Activated CD8-positive, alpha-beta T cell treated with anti-CD3 and anti-CD28 coated beads, Interleukin-2, amount 10 ng/mL, durations not matched to agents 7 days and 5 days (primary cell): ENCODE data around the gene CCDC175. TPM values are rescaled to one million over a fixed set of nuclear protein-coding genes. Genes with fewer than 3 reads are reported as not detected.
A peak's percentile ranks its signal among the peaks of the same experiment; 100 is the strongest.

ENCODE experiments used
- ATAC-seq: fragments of 150-1000 bp; cut with Tn5 transposase; one replicate; pipeline ENCODE4 v1.10.0; 2021; ENCODE audit warnings: moderate library complexity
- CTCF ChIA-PET: fragments of 350-600 bp; sonication (Branson Sonifier 250); formaldehyde crosslinking; loops from one replicate; lab custom pipeline; 2021; ENCODE audit warnings: antibody characterized with exemption; lab: Charles Lee
- POLR2A ChIA-PET: fragments of 350-600 bp; sonication (Branson Sonifier 250); formaldehyde crosslinking; loops from one replicate; lab custom pipeline; 2021; ENCODE audit warnings: antibody characterized with exemption; lab: Charles Lee
- DNase-seq: peaks from one replicate; pipeline ENCODE4 v3.0.0-alpha.2; 2020
- H3K27ac Mint-ChIP-seq: one replicate; pipeline ENCODE4 v1.8.0; 2021; ENCODE audit warnings: mild to moderate bottlenecking, mixed read lengths
- H3K27me3 Mint-ChIP-seq: one replicate; pipeline ENCODE4 v1.8.0; 2021; ENCODE audit warnings: low read depth, mixed read lengths
- H3K36me3 Mint-ChIP-seq: one replicate; pipeline ENCODE4 v1.8.0; 2021; ENCODE audit warnings: low read depth, mixed read lengths
- H3K4me1 Mint-ChIP-seq: one replicate; pipeline ENCODE4 v1.8.0; 2021; ENCODE audit warnings: low read depth, mixed read lengths
- H3K4me3 Mint-ChIP-seq: one replicate; pipeline ENCODE4 v1.8.0; 2021; ENCODE audit warnings: mild to moderate bottlenecking, mixed read lengths
- H3K9me3 Mint-ChIP-seq: one replicate; pipeline ENCODE4 v1.8.0; 2022; ENCODE audit warnings: mixed read lengths; ENCODE audit not compliant: insufficient read depth
- total RNA-seq, 2 experiments: library from RNA; stranded (reverse); gene quantifications; one replicate each; pipeline ENCODE4 v1.2.3, GENCODE V29; 2021

The CCDC175 gene
- total RNA-seq, 2 experiments from 2014 or later: not detected

- no peak overlapping the region for H3K4me3 Mint-ChIP-seq
- no peak overlapping the region for H3K27ac Mint-ChIP-seq
- ChIA-PET POLR2A (no interaction called here), CTCF (interaction anchor here (0.9 to 1.6 kb wide), 2 partner anchors 74 to 681 kb away, joined by 3 to 6 read pairs; no protein-coding TSS in a partner anchor)
- H3K4me1 Mint-ChIP-seq: peaks cover 11% of the 10 kb centered on the region
- H3K36me3 Mint-ChIP-seq: peaks cover 21% of the 10 kb centered on the region
- no peaks in the 10 kb centered on the region for H3K27me3 Mint-ChIP-seq
- DNase-seq (no peak), ATAC-seq (no peak)
- no peaks in the 10 kb centered on the region for H3K9me3 Mint-ChIP-seq
These were observed 73.4 kb downstream of the CCDC175 start for GRCh38 chr14:59503256-59503655.

DNA sequence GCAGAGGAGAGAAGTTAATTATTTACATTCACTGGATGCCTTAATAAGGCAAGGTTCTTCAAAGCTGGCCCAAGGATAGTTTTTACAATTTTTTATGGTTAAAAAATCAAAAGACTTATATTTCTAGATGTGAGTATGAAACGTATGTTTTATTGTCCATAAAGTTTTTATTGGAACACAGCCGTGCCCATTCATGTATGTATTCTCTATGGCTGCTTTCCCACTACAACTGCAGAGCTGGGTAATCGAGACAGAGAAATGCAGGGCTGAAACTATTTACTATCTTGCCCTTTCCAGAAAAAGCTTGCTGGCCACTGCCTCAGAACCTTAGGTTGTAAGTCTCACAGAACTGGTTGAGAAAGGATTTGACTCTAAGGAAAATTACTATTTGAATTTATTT lies 75.9 kb downstream of the CCDC175 start:
- H3K27ac Mint-ChIP-seq: no peak overlapping the region
- H3K27me3 Mint-ChIP-seq: no peaks in the 10 kb centered on the region
- peaks cover 32% of the 10 kb centered on the region for H3K36me3 Mint-ChIP-seq
- ChIA-PET POLR2A (interaction anchor here (1.1 kb wide), 1 partner anchor 22 kb away, joined by 3 read pairs; no protein-coding TSS in a partner anchor), CTCF (no interaction called here)
- H3K4me1 Mint-ChIP-seq: peaks cover 11% of the 10 kb centered on the region
- ATAC-seq (no peak), DNase-seq (no peak)
- no peaks in the 10 kb centered on the region for H3K9me3 Mint-ChIP-seq
- H3K4me3 Mint-ChIP-seq: no peak overlapping the region

DNA sequence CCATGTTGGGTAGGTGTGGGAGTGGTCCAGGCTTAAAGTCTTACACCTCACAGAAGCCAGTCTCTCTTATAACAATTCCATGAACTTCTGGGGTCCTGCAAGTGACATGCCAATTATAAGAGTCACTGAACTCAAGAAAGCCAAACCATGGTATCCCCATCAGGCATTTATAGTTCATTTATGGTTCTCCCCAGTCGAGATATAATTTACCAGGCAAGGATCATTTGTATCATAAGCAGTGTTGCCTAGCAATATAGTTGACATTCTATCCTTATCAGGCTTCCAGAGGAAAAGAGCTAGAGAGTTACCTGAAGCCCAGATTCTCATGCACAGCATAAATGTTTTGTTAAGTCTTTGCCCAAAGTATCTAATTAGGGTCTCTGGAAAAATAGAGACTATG lies 84.2 kb downstream of the CCDC175 start:
- Mint-ChIP-seq H3K4me1 (peaks cover 29% of the 10 kb centered on the region), H3K27me3 (no peaks in the 10 kb centered on the region), H3K9me3 (no peaks in the 10 kb centered on the region), H3K4me3 (no peak overlapping the region), H3K27ac (no peak overlapping the region), H3K36me3 (peaks cover 60% of the 10 kb centered on the region)
- ATAC-seq (no peak), DNase-seq (no peak)
- ChIA-PET CTCF (interaction anchor here (1.4 kb wide), 1 partner anchor 15 kb away, joined by 3 read pairs; no protein-coding TSS in a partner anchor), POLR2A (interaction anchor here (0.8 to 1.5 kb wide), 2 partner anchors 8 to 10 kb away, joined by 3 to 4 read pairs; partner anchors contain the start of genes JKAMP and L3HYPDH)

DNA sequence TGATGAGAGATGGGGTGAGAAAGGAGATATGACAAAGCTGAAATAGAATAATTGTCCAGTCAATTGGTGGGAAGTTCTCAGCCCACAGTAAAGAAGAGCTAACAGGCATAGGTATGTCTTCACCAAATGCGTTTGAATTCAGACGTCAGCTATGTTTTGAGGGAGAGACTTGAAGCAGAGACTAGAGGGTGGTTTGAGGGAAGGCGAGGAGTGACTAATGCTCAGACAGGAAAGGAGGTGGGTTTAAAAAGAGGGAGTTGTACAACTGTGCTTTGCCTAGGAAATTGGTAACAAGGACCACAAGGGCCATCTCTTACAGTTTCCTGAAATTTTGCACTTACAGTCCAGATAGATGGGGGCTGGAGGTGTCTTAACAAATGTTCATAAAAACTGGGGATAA lies 85.9 kb downstream of the CCDC175 start:
- DNase-seq (no peak), ATAC-seq (no peak)
- POLR2A ChIA-PET: no interaction called here
- peaks cover 52% of the 10 kb centered on the region for H3K36me3 Mint-ChIP-seq
- H3K27ac Mint-ChIP-seq: no peak overlapping the region
- no peaks in the 10 kb centered on the region for H3K27me3 Mint-ChIP-seq
- CTCF ChIA-PET: no interaction called here
- no peak overlapping the region for H3K4me3 Mint-ChIP-seq
- H3K9me3 Mint-ChIP-seq: no peaks in the 10 kb centered on the region
- H3K4me1 Mint-ChIP-seq: peaks cover 34% of the 10 kb centered on the region

DNA sequence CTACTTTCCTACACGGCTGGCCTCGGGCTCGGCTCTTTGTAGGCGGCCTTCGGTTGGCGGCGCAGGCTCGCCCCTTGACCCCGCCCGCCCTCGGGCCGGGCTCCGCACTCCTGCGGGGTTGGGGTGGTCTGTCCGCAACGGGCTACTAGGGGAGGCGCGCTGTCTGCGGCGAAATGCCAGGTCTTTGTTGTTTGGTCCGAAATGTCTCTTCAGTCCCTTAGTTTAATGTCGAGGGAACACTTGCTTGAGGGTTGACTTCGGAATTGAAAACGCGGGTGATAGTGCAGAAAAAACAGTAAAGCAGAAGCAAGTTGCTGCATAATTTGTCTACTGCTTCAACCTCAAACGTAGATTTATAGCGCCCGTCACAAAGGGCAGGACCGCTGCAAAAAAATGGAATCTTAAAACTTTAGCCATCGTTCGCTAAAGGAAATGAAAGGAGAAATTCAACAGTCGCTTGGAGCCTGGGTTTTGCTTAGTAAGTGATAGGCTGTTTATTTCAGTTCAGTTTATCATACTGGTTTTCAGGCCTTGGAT lies 91.9 kb downstream of the CCDC175 start:
- Mint-ChIP-seq H3K4me3 (peak overlapping the region; percentile 85), H3K4me1 (peaks cover 59% of the 10 kb centered on the region), H3K27ac (peak overlapping the region; percentile 88), H3K36me3 (peaks cover 30% of the 10 kb centered on the region), H3K9me3 (no peaks in the 10 kb centered on the region), H3K27me3 (no peaks in the 10 kb centered on the region)
- no peak for DNase-seq
- POLR2A ChIA-PET: interaction anchor here (0.8 to 1.9 kb wide), 9 partner anchors 8 to 1057 kb away, joined by 3 to 9 read pairs (median 4); partner anchors contain the start of genes DAAM1, DHRS7, KIAA0586 and TIMM9
- CTCF ChIA-PET: interaction anchor here (0.6 to 2.5 kb wide), 12 partner anchors 10 to 699 kb away, joined by 3 to 14 read pairs (median 4); partner anchors contain the start of gene CCDC175
- peak; percentile 73 for ATAC-seq

GRCh38 chr14:59483819-59484638 lies 92.6 kb downstream of the CCDC175 start, which contains the start of the genes JKAMP and L3HYPDH:
JKAMP (plus strand) TSS chr14:59484517; CDS start chr14:59484590, 73 bp downstream.
L3HYPDH (minus strand) TSS chr14:59484408; CDS start chr14:59484316, 92 bp downstream.
- DNase-seq (peak; percentile 98), ATAC-seq (peak; percentile 92)
- Mint-ChIP-seq H3K4me1 (peaks cover 58% of the 10 kb centered on the region), H3K36me3 (peaks cover 25% of the 10 kb centered on the region), H3K27ac (peak within 1 kb of the TSS; percentile 88), H3K27me3 (no peaks in the 10 kb centered on the region), H3K4me3 (peak within 1 kb of the TSS; percentile 85), H3K9me3 (no peaks in the 10 kb centered on the region)
- ChIA-PET CTCF (interaction anchor here (0.6 to 2.5 kb wide), 12 partner anchors 9 to 700 kb away, joined by 3 to 14 read pairs (median 4); partner anchors contain the start of gene CCDC175), POLR2A (interaction anchor here (0.5 to 1.9 kb wide), 12 partner anchors 9 to 1056 kb away, joined by 3 to 9 read pairs (median 4); partner anchors contain the start of genes DAAM1, DHRS7, KIAA0586 and PPM1A)

- Mint-ChIP-seq H3K36me3 (peaks cover 24% of the 10 kb centered on the region), H3K27ac (peak overlapping the region; percentile 88), H3K27me3 (no peaks in the 10 kb centered on the region), H3K4me3 (peak overlapping the region; percentile 85), H3K4me1 (peaks cover 61% of the 10 kb centered on the region), H3K9me3 (no peaks in the 10 kb centered on the region)
- POLR2A ChIA-PET: interaction anchor here (1.2 to 1.9 kb wide), 4 partner anchors 8 to 766 kb away, joined by 4 to 9 read pairs (median 6); partner anchors contain the start of genes DAAM1, DHRS7 and PPM1A
- ATAC-seq: no peak
- DNase-seq: no peak
- CTCF ChIA-PET: interaction anchor here (1.2 to 2.5 kb wide), 7 partner anchors 8 to 294 kb away, joined by 3 to 14 read pairs (median 4); partner anchors contain the start of gene CCDC175
These were observed 93.2 kb downstream of the CCDC175 start for GRCh38 chr14:59483363-59483762.

- peak overlapping the region; percentile 88 for H3K27ac Mint-ChIP-seq
- no peaks in the 10 kb centered on the region for H3K9me3 Mint-ChIP-seq
- H3K4me1 Mint-ChIP-seq: peaks cover 62% of the 10 kb centered on the region
- DNase-seq (no peak), ATAC-seq (no peak)
- peak overlapping the region; percentile 85 for H3K4me3 Mint-ChIP-seq
- CTCF ChIA-PET: interaction anchor here (1.7 to 2.5 kb wide), 3 partner anchors 8 to 94 kb away, joined by 4 to 14 read pairs (median 4); partner anchors contain the start of gene CCDC175
- H3K27me3 Mint-ChIP-seq: no peaks in the 10 kb centered on the region
- POLR2A ChIA-PET: interaction anchor here (0.7 to 1.7 kb wide), 3 partner anchors 9 to 766 kb away, joined by 3 to 9 read pairs (median 4); partner anchors contain the start of genes DHRS7 and PPM1A
- peaks cover 23% of the 10 kb centered on the region for H3K36me3 Mint-ChIP-seq
These were observed 93.9 kb downstream of the CCDC175 start for GRCh38 chr14:59482541-59483331.

DNA sequence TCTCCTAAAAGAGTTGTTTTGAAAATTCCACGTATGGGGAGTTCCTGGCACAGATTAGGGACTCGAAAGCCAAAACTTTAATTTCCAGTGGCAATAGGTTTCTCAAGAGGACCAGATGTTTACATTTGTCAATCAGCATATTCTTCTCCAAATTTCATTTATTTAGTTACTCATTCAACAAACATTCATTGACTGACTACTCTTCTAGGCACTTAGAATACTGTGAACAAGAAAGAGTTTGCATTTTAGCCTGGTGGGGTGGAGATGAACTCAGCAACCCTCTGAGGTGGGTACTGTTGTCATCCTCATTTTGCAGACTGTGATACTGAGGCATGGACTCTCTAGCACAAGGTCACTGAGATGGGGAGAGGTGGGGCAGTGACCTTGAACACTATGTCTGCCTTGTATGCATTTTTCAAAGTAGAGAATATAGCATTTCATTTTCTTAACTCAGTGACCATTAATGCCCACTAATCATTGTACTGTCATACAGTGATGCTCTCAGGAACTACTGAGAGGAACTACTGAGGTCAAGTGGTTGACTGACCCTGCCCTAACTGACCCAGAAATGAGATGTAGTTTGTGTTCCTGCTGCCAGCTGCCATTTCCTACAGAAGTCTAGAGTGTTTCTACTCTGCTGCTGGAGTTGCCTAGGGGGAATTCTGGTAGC lies 94.6 kb downstream of the CCDC175 start:
- peak overlapping the region; percentile 85 for H3K4me3 Mint-ChIP-seq
- ATAC-seq: no peak
- H3K36me3 Mint-ChIP-seq: peaks cover 23% of the 10 kb centered on the region
- ChIA-PET CTCF (interaction anchor here (2.5 kb wide), 1 partner anchor 95 kb away, joined by 14 read pairs; the partner anchor contains the start of gene CCDC175), POLR2A (interaction anchor here (0.7 kb wide), 1 partner anchor 10 kb away, joined by 3 read pairs; no protein-coding TSS in a partner anchor)
- DNase-seq: no peak
- no peaks in the 10 kb centered on the region for H3K9me3 Mint-ChIP-seq
- peak overlapping the region; percentile 75 for H3K27ac Mint-ChIP-seq
- peaks cover 60% of the 10 kb centered on the region for H3K4me1 Mint-ChIP-seq
- no peaks in the 10 kb centered on the region for H3K27me3 Mint-ChIP-seq

DNA sequence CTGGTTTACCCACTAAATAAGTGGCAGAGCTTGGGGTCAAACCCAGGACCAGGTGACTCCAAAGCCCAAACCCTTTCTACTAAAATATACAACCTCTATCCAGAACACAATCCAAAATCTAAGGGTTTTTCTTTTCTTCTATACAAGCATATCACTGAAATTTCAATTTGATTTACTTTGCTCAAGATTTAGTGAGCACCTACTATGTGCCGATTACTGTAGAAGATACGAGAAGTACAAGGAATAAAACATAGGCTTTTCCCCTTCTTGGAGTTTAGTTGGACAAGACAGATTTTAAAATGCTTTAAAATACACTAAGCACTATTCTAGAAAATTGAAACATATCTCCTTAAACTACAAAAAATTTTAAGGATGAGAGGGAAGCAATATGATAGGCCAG lies 95.2 kb downstream of the CCDC175 start:
- ATAC-seq (no peak), DNase-seq (no peak)
- POLR2A ChIA-PET: interaction anchor here (0.9 kb wide), 1 partner anchor 768 kb away, joined by 3 read pairs; the partner anchor contains the start of gene PPM1A
- H3K27ac Mint-ChIP-seq: peak overlapping the region; percentile 71
- no peaks in the 10 kb centered on the region for H3K9me3 Mint-ChIP-seq
- peak overlapping the region; percentile 85 for H3K4me3 Mint-ChIP-seq
- CTCF ChIA-PET: no interaction called here
- no peaks in the 10 kb centered on the region for H3K27me3 Mint-ChIP-seq
- H3K36me3 Mint-ChIP-seq: peaks cover 28% of the 10 kb centered on the region
- peaks cover 63% of the 10 kb centered on the region for H3K4me1 Mint-ChIP-seq
